A549 (cell line): ENCODE data around the gene FAM181A. TPM values are rescaled to one million over a fixed set of nuclear protein-coding genes. Genes with fewer than 3 reads are reported as not detected.

Experiments used
- ATAC-seq, 2 experiments: fragments of 200-7000 bp in 1 of 2; fragments of >200 bp in 1 of 2; cut with Nextera tagmentation in 1 of 2; cut with Tn5 transposase in 1 of 2; 3 replicates each; pipeline versions ENCODE4 v1.8.0 to v1.9.1; 2018 to 2020; ENCODE audit warnings: mild to moderate bottlenecking in 1 of 2, moderate library complexity in 1 of 2
- CTCF ChIA-PET: fragments of 300-600 bp; sonication (Branson Sonifier 250); formaldehyde crosslinking; extraction: SDS; loops from one replicate; lab custom pipeline; 2021; ENCODE audit warnings: antibody characterized with exemption, inconsistent platforms; lab: Yijun Ruan, JAX
- POLR2A ChIA-PET: fragments of 350-600 bp; formaldehyde crosslinking; extraction: SDS; loops from one replicate; lab custom pipeline; 2021; ENCODE audit warnings: antibody characterized with exemption, inconsistent platforms; lab: Yijun Ruan, JAX
- DNase-seq, 2 experiments: peaks; one replicate each; pipeline versions ENCODE4 v3.0.0 to v3.0.0-alpha.2; 2011 to 2016; ENCODE audit warnings: low read depth in 1 of 2, low spot score in 1 of 2
- FAIRE-seq: peaks from 2 replicates; lab custom pipeline; 2011; peaks lifted over from hg19 to GRCh38; lab: Jason Lieb, UNC
- H3K27ac ChIP-seq, 2 experiments: fragments of >200 bp; sonication (Bioruptor Twin); formaldehyde crosslinking; 3 replicates each; pipeline ENCODE4 v1.5.1; 2016 to 2017
- H3K4me1 ChIP-seq: fragments of >200 bp; sonication (Bioruptor Twin); formaldehyde crosslinking; 3 replicates; pipeline ENCODE4 v1.6.1; 2016
- H3K4me2 ChIP-seq: fragments of >200 bp; sonication (Bioruptor Twin); formaldehyde crosslinking; 3 replicates; pipeline ENCODE4 v1.6.1; 2016
- H3K4me3 ChIP-seq: fragments of >200 bp; sonication (Bioruptor Twin); formaldehyde crosslinking; 3 replicates; pipeline ENCODE4 v1.5.1; 2016
- H3K9me3 ChIP-seq: fragments of >200 bp; sonication (Bioruptor Twin); formaldehyde crosslinking; 3 replicates; pipeline ENCODE4 v1.6.1; 2016
- BCL3 ChIP-seq: fragments of >200 bp; sonication (Bioruptor Twin); formaldehyde crosslinking; IDR thresholded peaks from 3 replicates; pipeline ENCODE4 v1.6.1; 2016
- CHD2 ChIP-seq: fragments of 150-350 bp; IDR thresholded peaks from 2 replicates; pipeline ENCODE4 v1.6.1; 2014; ENCODE audit warnings: low read length; ENCODE audit not compliant: partially characterized antibody
- E2F6 ChIP-seq: IDR thresholded peaks from 2 replicates; pipeline ENCODE4 v1.6.1; 2012; ENCODE audit warnings: low read depth, borderline replicate concordance
- EP300 ChIP-seq, 2 experiments: fragments of >200 bp; sonication (Bioruptor Twin); formaldehyde crosslinking; IDR thresholded peaks; 2 replicates in 1 of 2; 3 replicates in 1 of 2; pipeline ENCODE4 v1.6.1; 2016 to 2017
- HDAC2 ChIP-seq: fragments of 200-600 bp; sonication (generic); IDR thresholded peaks from 2 replicates; pipeline ENCODE4 v1.6.1; 2016
- HEYL ChIP-seq: fragments of 250-450 bp; sonication (Bioruptor Pico); IDR thresholded peaks from 2 replicates; pipeline ENCODE4 v1.8.0; 2021; ENCODE audit warnings: mild to moderate bottlenecking, moderate library complexity
- HMGXB4 ChIP-seq: fragments of 250-450 bp; sonication (Bioruptor Pico); IDR thresholded peaks from 2 replicates; pipeline ENCODE4 v1.5.0; 2021; ENCODE audit warnings: mild to moderate bottlenecking, moderate library complexity, borderline replicate concordance
- HOXB13 ChIP-seq: fragments of 250-450 bp; sonication (Bioruptor Pico); IDR thresholded peaks from 2 replicates; pipeline ENCODE4 v1.5.0; 2020; ENCODE audit warnings: low read depth, mild to moderate bottlenecking, moderate library complexity
- KDM5A ChIP-seq: fragments of 200-600 bp; sonication (generic); IDR thresholded peaks from 2 replicates; pipeline ENCODE4 v1.6.1; 2016; ENCODE audit warnings: antibody characterized with exemption, mild to moderate bottlenecking
- MAZ ChIP-seq: fragments of 150-350 bp; IDR thresholded peaks from 2 replicates; pipeline ENCODE4 v1.6.1; 2014; ENCODE audit warnings: antibody characterized with exemption, low read depth, low read length, borderline replicate concordance
- MYC ChIP-seq: IDR thresholded peaks from 2 replicates; pipeline ENCODE4 v1.6.1; 2012; ENCODE audit warnings: mild to moderate bottlenecking, inconsistent platforms, low read length, improper control_type of control experiment, borderline replicate concordance
- NFE2L2 ChIP-seq: fragments of 150-350 bp; conservative IDR thresholded peaks from 2 replicates; pipeline ENCODE4 v1.6.1; 2014; ENCODE audit warnings: low read length
- NPAS2 ChIP-seq: fragments of 250-450 bp; sonication (Bioruptor Pico); IDR thresholded peaks from 2 replicates; pipeline ENCODE4 v1.8.0; 2022; ENCODE audit warnings: mild to moderate bottlenecking, moderate library complexity, borderline replicate concordance
- NR3C1 ChIP-seq: fragments of >200 bp; sonication (Bioruptor Twin); formaldehyde crosslinking; IDR thresholded peaks from 3 replicates; pipeline ENCODE4 v1.6.1; 2017
- PHF8 ChIP-seq: fragments of 200-600 bp; sonication (generic); IDR thresholded peaks from 2 replicates; pipeline ENCODE4 v1.6.1; 2016; ENCODE audit warnings: low read depth, mild to moderate bottlenecking, antibody characterized with exemption, moderate library complexity, borderline replicate concordance
- RAD21 ChIP-seq, 2 experiments: fragments of >200 bp in 1 of 2; sonication (Bioruptor Twin) in 1 of 2; formaldehyde crosslinking in 1 of 2; IDR thresholded peaks in 1 of 2; conservative IDR thresholded peaks in 1 of 2; 2 replicates in 1 of 2; 3 replicates in 1 of 2; pipeline ENCODE4 v1.6.1; 2012 to 2018; ENCODE audit warnings: inconsistent platforms in 1 of 2
- RNF2 ChIP-seq: fragments of 200-600 bp; sonication (generic); IDR thresholded peaks from 2 replicates; pipeline ENCODE4 v1.6.1; 2016; ENCODE audit warnings: low read depth, mild to moderate bottlenecking, antibody characterized with exemption, moderate library complexity, borderline replicate concordance
- SREBF2 ChIP-seq: fragments of 450-650 bp; IDR thresholded peaks from 2 replicates; pipeline ENCODE4 v1.6.1; 2014; ENCODE audit warnings: mild to moderate bottlenecking, moderate library complexity
- TFCP2L1 ChIP-seq: fragments of 250-450 bp; sonication (Bioruptor Pico); IDR thresholded peaks from 2 replicates; pipeline ENCODE4 v1.5.0; 2021; ENCODE audit warnings: mild to moderate bottlenecking
- ZC3H11A ChIP-seq: fragments of 450-650 bp; IDR thresholded peaks from 2 replicates; pipeline ENCODE4 v1.6.1; 2014; ENCODE audit warnings: antibody characterized with exemption, mild to moderate bottlenecking
- ZFP36 ChIP-seq: fragments of 450-650 bp; IDR thresholded peaks from 2 replicates; pipeline ENCODE4 v1.6.1; 2014; ENCODE audit warnings: borderline replicate concordance; ENCODE audit not compliant: partially characterized antibody
- WGBS: methylation state at CpG from one replicate; pipeline ENCODE4 v1.1.6; 2017; ENCODE audit errors: missing lambda C conversion rate; 5-methylcytosine and 5-hydroxymethylcytosine counted together
- polyA plus RNA-seq, 4 experiments: library from polyadenylated mRNA; depleted of rRNA in 3 of 4; stranded (reverse); fragments of >200 nt; fragmentation: RNase III in 1 of 4; extraction: RNeasy Plus Mini Kit Qiagen cat#74134 plus additional on column Dnase treatment in 1 of 4; gene quantifications; 2 replicates in 3 of 4; 3 replicates in 1 of 4; pipeline ENCODE4 v1.2.3, GENCODE V29; 2011 to 2017
- TF ChIP-seq, protein P1 (sequence below): fragments of 250-450 bp; sonication (Bioruptor Pico); IDR thresholded peaks from 2 replicates; pipeline ENCODE4 v1.5.0; 2020; ENCODE audit warnings: low read depth, mild to moderate bottlenecking, moderate library complexity

FAM181A gene
- polyA plus RNA-seq, 2 of the 4 experiments (the other 2 are of a cell fraction), result not detected

DNA sequence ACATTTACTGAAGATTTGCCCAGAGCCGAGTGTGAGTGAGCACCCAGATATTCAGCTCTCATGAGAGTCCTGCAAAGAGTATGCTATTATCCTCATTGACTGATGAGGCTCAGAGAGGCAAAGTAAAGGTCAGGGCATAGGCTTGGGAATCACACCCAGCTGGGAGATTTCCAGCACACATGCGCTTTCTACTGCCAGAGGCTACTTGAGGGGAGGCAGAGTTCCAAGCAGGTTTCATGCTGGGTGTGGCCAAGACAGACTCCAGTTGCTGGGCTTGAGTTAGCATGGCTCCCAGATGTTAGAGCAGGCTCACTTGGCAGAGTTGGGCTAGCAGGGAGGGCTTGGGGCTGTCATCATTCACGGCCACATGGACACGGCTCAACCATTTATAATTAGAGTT is 14.4 kb upstream of the FAM181A start:
- FAIRE-seq (no peak), DNase-seq (no peak), ATAC-seq (no peak)
- POLR2A ChIA-PET, result no interaction called here
- H3K4me1 ChIP-seq, result no peaks in the 10 kb centered on the region
- no peak for TF ChIP-seq NFE2L2
- TF ChIP-seq TFCP2L1, result no peak
- no peak for TF ChIP-seq CHD2
- no peak for TF ChIP-seq HOXB13 (CRISPR knock-in tag)
- TF ChIP-seq KDM5A, result no peak
- WGBS, result 26% methylated on average over 4 of the region's 4 CpGs
- no peak overlapping the region for H3K4me2 ChIP-seq
- H3K27ac ChIP-seq, result no peak overlapping the region
- no peaks in the 10 kb centered on the region; the same call in 2 of the 3 replicates for H3K9me3 ChIP-seq
- CTCF ChIA-PET, result interaction anchor here (0.7 to 1.0 kb wide), 2 partner anchors 19 to 224 kb away, joined by 3 to 4 read pairs; no protein-coding TSS in a partner anchor
- no peak overlapping the region for H3K4me3 ChIP-seq

DNA sequence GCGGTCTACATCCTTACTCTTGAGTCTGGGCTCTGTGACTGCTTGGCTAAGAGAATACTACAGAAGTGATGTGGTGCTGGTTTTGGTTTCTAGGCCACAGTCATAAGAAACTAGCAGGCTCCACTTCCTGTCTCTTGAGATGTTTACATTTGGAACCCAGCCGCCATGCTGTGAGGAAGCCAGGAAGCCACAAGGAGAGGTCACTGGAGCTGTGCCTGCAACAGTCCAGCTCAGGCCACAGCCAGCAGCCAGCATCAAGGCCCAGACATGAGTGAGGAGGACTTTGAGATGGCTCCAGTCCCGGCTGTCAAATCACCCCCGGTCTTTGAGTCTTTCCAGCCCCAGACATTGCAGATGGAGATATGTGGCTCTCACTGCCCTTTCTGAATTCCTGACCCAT is 12.9 kb upstream of the FAM181A start:
- Histone ChIP-seq H3K4me2 (no peak overlapping the region), H3K4me3 (no peak overlapping the region), H3K4me1 (no peaks in the 10 kb centered on the region), H3K9me3 (peaks cover 5% of the 10 kb centered on the region; the same call in 1 of the 3 replicates), H3K27ac (no peak overlapping the region)
- ChIA-PET POLR2A (no interaction called here), CTCF (interaction anchor here (0.8 to 1.4 kb wide), 2 partner anchors 26 to 260 kb away, joined by 3 to 6 read pairs; no protein-coding TSS in a partner anchor)
- 65% methylated on average over 4 of the region's 4 CpGs for WGBS
- DNase-seq (no peak), ATAC-seq (no peak), FAIRE-seq (no peak)
- no peak for TF ChIP-seq E2F6
- TF ChIP-seq NR3C1, result no peak
- TF ChIP-seq ZC3H11A, result no peak
- TF ChIP-seq PHF8, result no peak
- TF ChIP-seq TFCP2L1, result no peak
- TF ChIP-seq ZFP36, result no peak
- TF ChIP-seq HDAC2, result no peak
- no peak for TF ChIP-seq EP300 (IDR thresholded peaks at IDR 0.05)
- no peak for TF ChIP-seq HMGXB4 (CRISPR knock-in tag)
- TF ChIP-seq MAZ, result no peak
- no peak for TF ChIP-seq RAD21 (conservative IDR thresholded peaks at IDR 0.05 in 1 of 2, IDR thresholded peaks at IDR 0.05 in 1 of 2)
- no peak for TF ChIP-seq RNF2
- TF ChIP-seq, protein P1, sequence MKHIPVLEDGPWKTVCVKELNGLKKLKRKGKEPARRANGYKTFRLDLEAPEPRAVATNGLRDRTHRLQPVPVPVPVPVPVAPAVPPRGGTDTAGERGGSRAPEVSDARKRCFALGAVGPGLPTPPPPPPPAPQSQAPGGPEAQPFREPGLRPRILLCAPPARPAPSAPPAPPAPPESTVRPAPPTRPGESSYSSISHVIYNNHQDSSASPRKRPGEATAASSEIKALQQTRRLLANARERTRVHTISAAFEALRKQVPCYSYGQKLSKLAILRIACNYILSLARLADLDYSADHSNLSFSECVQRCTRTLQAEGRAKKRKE (CRISPR knock-in tag), result no peak
- no peak for TF ChIP-seq KDM5A
- no peak for TF ChIP-seq NPAS2 (CRISPR knock-in tag)
- TF ChIP-seq HEYL (CRISPR knock-in tag), result no peak
- no peak for TF ChIP-seq SREBF2
- TF ChIP-seq BCL3, result no peak
- TF ChIP-seq MYC, result no peak
